HG03097 (cell line): Measurements from ENCODE around the gene CRB3.

Experiments
- ATAC-seq: cut with Tn5 transposase; IDR thresholded peaks from one replicate; pipeline ENCODE4 v1.9.1; 2021; ENCODE audit not compliant: unreplicated experiment, low FRiP score

The CRB3 gene

GRCh38 chr19:6465006-6465405, 935 bp downstream of the CRB3 start:
- no peak for ATAC-seq

- no peak for ATAC-seq
Observed at GRCh38 chr19:6465663-6466062, 1.6 kb downstream of the CRB3 start.

- no peak for ATAC-seq
Observed at GRCh38 chr19:6466526-6467248, 2.6 kb downstream of the CRB3 start.

GRCh38 chr19:6467384-6467783, 3.3 kb downstream of the CRB3 start:
- no peak for ATAC-seq

GRCh38 chr19:6470173-6470572, 6.1 kb downstream of the CRB3 start:
- ATAC-seq = no peak

- ATAC-seq = no peak
Observed at GRCh38 chr19:6471076-6471475, 7.0 kb downstream of the CRB3 start.

GRCh38 chr19:6472713-6473112, 8.6 kb downstream of the CRB3 start:
- no peak for ATAC-seq

- ATAC-seq = no peak
Observed at GRCh38 chr19:6473647-6474046, 9.6 kb downstream of the CRB3 start.

GRCh38 chr19:6475321-6476108, 11.4 kb downstream of the CRB3 start:
- ATAC-seq = no peak

- ATAC-seq = no peak
Observed at GRCh38 chr19:6476155-6476895, 12.3 kb downstream of the CRB3 start.

- no peak for ATAC-seq
Observed at GRCh38 chr19:6476896-6477431, 12.9 kb downstream of the CRB3 start.

- ATAC-seq = no peak
Observed at GRCh38 chr19:6478815-6479214, 14.7 kb downstream of the CRB3 start.

- no peak for ATAC-seq
Observed at GRCh38 chr19:6479836-6480398, 15.8 kb downstream of the CRB3 start.

- ATAC-seq = peak; percentile 31
Observed at GRCh38 chr19:6480848-6481415, 16.9 kb downstream of the CRB3 start.

- peak; percentile 64 for ATAC-seq
Observed at GRCh38 chr19:6481541-6482342, 17.7 kb downstream of the CRB3 start, which contains the start of gene DENND1C. Gene DENND1C, minus strand, starts transcription at chr19:6481787. Its CDS starts 92 bp downstream, at chr19:6481695.

- ATAC-seq = no peak
Observed at GRCh38 chr19:6482343-6482686, 18.2 kb downstream of the CRB3 start.

- no peak for ATAC-seq
Observed at GRCh38 chr19:6483235-6483634, 19.2 kb downstream of the CRB3 start.

GRCh38 chr19:6484230-6484629, 20.2 kb downstream of the CRB3 start:
- ATAC-seq = no peak

- ATAC-seq = no peak
Observed at GRCh38 chr19:6484831-6485230, 20.8 kb downstream of the CRB3 start.
